ENCODE data around the gene ATP6V0B. TPM values are rescaled to one million over a fixed set of nuclear protein-coding genes. Genes with fewer than 3 reads are reported as not detected.

Gene ATP6V0B
- total and polyA plus RNA-seq, 2 donors (not counting 1 experiment from before 2014, with no cell fraction given): 91.0 to 198 TPM

- no peak overlapping the region for H3K4me2 ChIP-seq (replicated peaks; ENCODE audit: low read depth, low read length, poor library complexity, severe bottlenecking)
- no peaks in the 10 kb centered on the region for H3K9me3 ChIP-seq (ENCODE audit: control extremely low read depth in 1 of 3, control insufficient read depth in 2 of 3, insufficient read depth in 1 of 3, low read length in 2 of 3)
- no peak overlapping the region for H3K27ac Mint-ChIP-seq
- intact Hi-C loops (cut with micrococcal nuclease): no loop called here
- no peaks in the 10 kb centered on the region for H3K9me3 Mint-ChIP-seq (ENCODE audit: insufficient read depth)
- no peak overlapping the region for H3K4me3 Mint-ChIP-seq
- ATAC-seq (ENCODE audit: low read depth) (no peak), DNase-seq (no peak)
- no peak overlapping the region for H3K4me3 ChIP-seq (ENCODE audit: control extremely low read depth in 1 of 5, extremely low read depth in 1 of 5, insufficient read depth in 1 of 5, low read depth in 2 of 5, low read length in 4 of 5)
- H3K9ac ChIP-seq (ENCODE audit: low read length): no peak overlapping the region
- H3K4me1 ChIP-seq (ENCODE audit: control insufficient read depth in 2 of 2, insufficient read depth in 2 of 2, low read length in 2 of 2): no peaks in the 10 kb centered on the region
- H3K36me3 ChIP-seq (replicated peaks in 1 of 2; ENCODE audit: control extremely low read depth in 1 of 2, control insufficient read depth in 1 of 2, extremely low read depth in 1 of 2, insufficient read depth in 2 of 2, low read length in 1 of 2): peaks cover 0 to 15% of the 10 kb centered on the region in 2 experiments
- WGBS (ENCODE audit: insufficient coverage): 100% methylated on average over 2 of the region's 2 CpGs
- no peaks in the 10 kb centered on the region for H3K27me3 ChIP-seq (replicated peaks in 1 of 4; ENCODE audit: control extremely low read depth in 1 of 4, control insufficient read depth in 3 of 4, insufficient read depth in 4 of 4, low read length in 3 of 4)
- TF ChIP-seq, protein P1, sequence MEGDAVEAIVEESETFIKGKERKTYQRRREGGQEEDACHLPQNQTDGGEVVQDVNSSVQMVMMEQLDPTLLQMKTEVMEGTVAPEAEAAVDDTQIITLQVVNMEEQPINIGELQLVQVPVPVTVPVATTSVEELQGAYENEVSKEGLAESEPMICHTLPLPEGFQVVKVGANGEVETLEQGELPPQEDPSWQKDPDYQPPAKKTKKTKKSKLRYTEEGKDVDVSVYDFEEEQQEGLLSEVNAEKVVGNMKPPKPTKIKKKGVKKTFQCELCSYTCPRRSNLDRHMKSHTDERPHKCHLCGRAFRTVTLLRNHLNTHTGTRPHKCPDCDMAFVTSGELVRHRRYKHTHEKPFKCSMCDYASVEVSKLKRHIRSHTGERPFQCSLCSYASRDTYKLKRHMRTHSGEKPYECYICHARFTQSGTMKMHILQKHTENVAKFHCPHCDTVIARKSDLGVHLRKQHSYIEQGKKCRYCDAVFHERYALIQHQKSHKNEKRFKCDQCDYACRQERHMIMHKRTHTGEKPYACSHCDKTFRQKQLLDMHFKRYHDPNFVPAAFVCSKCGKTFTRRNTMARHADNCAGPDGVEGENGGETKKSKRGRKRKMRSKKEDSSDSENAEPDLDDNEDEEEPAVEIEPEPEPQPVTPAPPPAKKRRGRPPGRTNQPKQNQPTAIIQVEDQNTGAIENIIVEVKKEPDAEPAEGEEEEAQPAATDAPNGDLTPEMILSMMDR (IDR thresholded peaks at IDR 0.05): no peak
- TF ChIP-seq EZH2 (IDR thresholded peaks at IDR 0.05; ENCODE audit: borderline replicate concordance, insufficient read depth, low read depth, low read length, poor library complexity, severe bottlenecking): no peak
- H2AFZ ChIP-seq (ENCODE audit: insufficient read depth, low read depth, low read length, poor library complexity, severe bottlenecking): no peak overlapping the region
- no peaks in the 10 kb centered on the region for H3K27me3 Mint-ChIP-seq
- H3K27ac ChIP-seq (ENCODE audit: low read length in 2 of 2): no peak overlapping the region
- H3K79me2 ChIP-seq (ENCODE audit: control insufficient read depth, insufficient read depth, low read length): no peaks in the 10 kb centered on the region
- ChIA-PET POLR2A (no interaction called here), CTCF (no interaction called here)
- no peaks in the 10 kb centered on the region for H4K20me1 ChIP-seq (ENCODE audit: control insufficient read depth, insufficient read depth, low read length, poor library complexity, severe bottlenecking)
- H3K4me1 Mint-ChIP-seq: no peaks in the 10 kb centered on the region
Measured at GRCh38 chr1:43962324-43962723, 12.4 kb upstream of the ATP6V0B start.

GRCh38 chr1:43963006-43963405, 11.8 kb upstream of the ATP6V0B start:
- Mint-ChIP-seq H3K9me3 (ENCODE audit: insufficient read depth) (no peaks in the 10 kb centered on the region), H3K27ac (no peak overlapping the region), H3K27me3 (no peaks in the 10 kb centered on the region), H3K4me3 (no peak overlapping the region), H3K4me1 (no peaks in the 10 kb centered on the region)
- no peak for ATAC-seq (ENCODE audit: low read depth)
- Histone ChIP-seq H3K9me3 (ENCODE audit: control extremely low read depth in 1 of 3, control insufficient read depth in 2 of 3, insufficient read depth in 1 of 3, low read length in 2 of 3) (no peaks in the 10 kb centered on the region), H3K4me1 (ENCODE audit: control insufficient read depth in 2 of 2, insufficient read depth in 2 of 2, low read length in 2 of 2) (no peaks in the 10 kb centered on the region), H3K4me2 (replicated peaks; ENCODE audit: low read depth, low read length, poor library complexity, severe bottlenecking) (no peak overlapping the region), H3K4me3 (ENCODE audit: control extremely low read depth in 1 of 5, extremely low read depth in 1 of 5, insufficient read depth in 1 of 5, low read depth in 2 of 5, low read length in 4 of 5) (no peak overlapping the region), H2AFZ (ENCODE audit: insufficient read depth, low read depth, low read length, poor library complexity, severe bottlenecking) (no peak overlapping the region), H3K36me3 (replicated peaks in 1 of 2; ENCODE audit: control extremely low read depth in 1 of 2, control insufficient read depth in 1 of 2, extremely low read depth in 1 of 2, insufficient read depth in 2 of 2, low read length in 1 of 2) (peaks cover 0 to 12% of the 10 kb centered on the region in 2 experiments), H3K79me2 (ENCODE audit: control insufficient read depth, insufficient read depth, low read length) (no peaks in the 10 kb centered on the region), H4K20me1 (ENCODE audit: control insufficient read depth, insufficient read depth, low read length, poor library complexity, severe bottlenecking) (no peaks in the 10 kb centered on the region), H3K27me3 (replicated peaks in 1 of 4; ENCODE audit: control extremely low read depth in 1 of 4, control insufficient read depth in 3 of 4, insufficient read depth in 4 of 4, low read length in 3 of 4) (no peaks in the 10 kb centered on the region), H3K27ac (ENCODE audit: low read length in 2 of 2) (no peak overlapping the region), H3K9ac (ENCODE audit: low read length) (no peak overlapping the region)
- ChIA-PET POLR2A (no interaction called here), CTCF (no interaction called here)
- DNase-seq: no peak
- 97% methylated on average over 3 of the region's 3 CpGs for WGBS (ENCODE audit: insufficient coverage)
- TF ChIP-seq, protein P1 (IDR thresholded peaks at IDR 0.05): no peak
- TF ChIP-seq EZH2 (IDR thresholded peaks at IDR 0.05; ENCODE audit: borderline replicate concordance, insufficient read depth, low read depth, low read length, poor library complexity, severe bottlenecking): no peak
- intact Hi-C loops (cut with micrococcal nuclease): no loop called here

Measured in B cell (primary cell).